Measurements from ENCODE around the gene KIF21B.

- TF ChIP-seq CTCF (IDR thresholded peaks at IDR 0.05; ENCODE audit: poor library complexity) (no peak), EZH2 (IDR thresholded peaks at IDR 0.05; ENCODE audit: borderline replicate concordance) (no peak)
Measured at GRCh38 chr1:201053155-201053860, 29.8 kb upstream of the KIF21B start.
